CD14-positive monocyte (primary cell): Measurements from ENCODE around the gene CPLANE1. TPM values are rescaled to one million over a fixed set of nuclear protein-coding genes. Genes with fewer than 3 reads are reported as not detected.

Experiments used
- DNase-seq, 3 donors: peaks; one replicate each; pipeline ENCODE4 v3.0.0-alpha.2; 2011 to 2022
- H2AFZ ChIP-seq: 2 replicates; pipeline ENCODE4 v1.6.0; 2012; ENCODE audit warnings: mild to moderate bottlenecking, low read depth, low read length, inconsistent platforms; ENCODE audit not compliant: insufficient read depth, poor library complexity, severe bottlenecking
- H3K27ac ChIP-seq, 2 donors: 1 replicate in 1 of 2; 2 replicates in 1 of 2; pipeline ENCODE4 v1.5.1; 2012 to 2013; ENCODE audit warnings: low read length in 2 of 2, control low read depth in 1 of 2, inconsistent platforms in 1 of 2, low read depth in 1 of 2, mild to moderate bottlenecking in 1 of 2
- H3K27me3 ChIP-seq, 2 donors: one replicate each; pipeline versions ENCODE4 v1.6.0 to v1.6.1; 2011 to 2013; ENCODE audit warnings: low read length in 2 of 2; ENCODE audit not compliant: control insufficient read depth in 2 of 2, insufficient read depth in 2 of 2
- H3K36me3 ChIP-seq, 2 donors: replicated peaks in 1 of 2; 1 replicate in 1 of 2; 2 replicates in 1 of 2; pipeline versions ENCODE4 v1.5.1 to v1.6.1; 2012 to 2013; ENCODE audit warnings: low read length in 2 of 2, control low read depth in 1 of 2, inconsistent platforms in 1 of 2, mild to moderate bottlenecking in 1 of 2; ENCODE audit not compliant: insufficient read depth in 2 of 2, control insufficient read depth in 1 of 2
- H3K4me1 ChIP-seq, 2 donors: 1 replicate in 1 of 2; 2 replicates in 1 of 2; pipeline versions ENCODE4 v1.5.1 to v1.6.1; 2012 to 2013; ENCODE audit warnings: low read length in 2 of 2, control low read depth in 1 of 2, inconsistent platforms in 1 of 2, mild to moderate bottlenecking in 1 of 2, moderate library complexity in 1 of 2; ENCODE audit not compliant: insufficient read depth in 2 of 2, control insufficient read depth in 1 of 2
- H3K4me2 ChIP-seq: replicated peaks from 2 replicates; pipeline ENCODE3; 2012; ENCODE audit warnings: low read length, moderate library complexity, mild to moderate bottlenecking; ENCODE audit not compliant: poor library complexity, severe bottlenecking; ENCODE audit errors: extremely low read depth
- H3K4me3 ChIP-seq, 3 experiments: fragments of 200-600 bp in 1 of 3; sonication (generic) in 1 of 3; replicated peaks in 1 of 3; 1 replicate in 2 of 3; 2 replicates in 1 of 3; pipeline ENCODE4 v1.5.1; 2011 to 2013; ENCODE audit warnings: low read length in 3 of 3, mild to moderate bottlenecking in 3 of 3, control low read depth in 2 of 3, low read depth in 2 of 3, inconsistent platforms in 1 of 3, moderate library complexity in 1 of 3
- H3K79me2 ChIP-seq: 2 replicates; pipeline ENCODE4 v1.6.0; 2012; ENCODE audit warnings: mild to moderate bottlenecking, control low read depth, inconsistent platforms, low read length, moderate library complexity; ENCODE audit not compliant: insufficient read depth
- H3K9ac ChIP-seq: 2 replicates; pipeline ENCODE4 v1.6.0; 2017; ENCODE audit warnings: low read length, mild to moderate bottlenecking; ENCODE audit not compliant: insufficient read depth, poor library complexity, severe bottlenecking
- H3K9me3 ChIP-seq, 2 donors: replicated peaks in 1 of 2; 1 replicate in 1 of 2; 2 replicates in 1 of 2; pipeline versions ENCODE4 v1.5.1 to v1.6.1; 2012 to 2013; ENCODE audit warnings: low read length in 2 of 2, control low read depth in 1 of 2; ENCODE audit not compliant: control insufficient read depth in 1 of 2, insufficient read depth in 1 of 2
- H4K20me1 ChIP-seq: 2 replicates; pipeline ENCODE4 v1.6.0; 2012; ENCODE audit warnings: mild to moderate bottlenecking, low read length, control low read depth, moderate library complexity; ENCODE audit not compliant: insufficient read depth
- H3K27ac Mint-ChIP-seq, 7 donors: one replicate each; pipeline ENCODE4 v1.8.0; 2020; ENCODE audit warnings: mild to moderate bottlenecking in 7 of 7, mixed read lengths in 7 of 7, moderate library complexity in 6 of 7, inconsistent platforms in 2 of 7
- H3K27me3 Mint-ChIP-seq, 3 donors: one replicate each; pipeline ENCODE4 v1.8.0; 2021 to 2022; ENCODE audit warnings: low read depth in 3 of 3, mild to moderate bottlenecking in 3 of 3, mixed read lengths in 3 of 3, moderate library complexity in 3 of 3, inconsistent platforms in 1 of 3
- H3K36me3 Mint-ChIP-seq, 2 donors: one replicate each; pipeline ENCODE4 v1.8.0; 2020; ENCODE audit warnings: mixed read lengths in 2 of 2, inconsistent platforms in 1 of 2, mild to moderate bottlenecking in 1 of 2
- H3K4me1 Mint-ChIP-seq: one replicate; pipeline ENCODE4 v1.8.0; 2020; ENCODE audit warnings: mild to moderate bottlenecking, mixed read lengths
- H3K4me3 Mint-ChIP-seq, 2 donors: one replicate each; pipeline ENCODE4 v1.8.0; 2020; ENCODE audit warnings: mild to moderate bottlenecking in 2 of 2, mixed read lengths in 2 of 2, moderate library complexity in 1 of 2
- H3K9me3 Mint-ChIP-seq, 7 donors: one replicate each; pipeline ENCODE4 v1.8.0; 2020 to 2022; ENCODE audit warnings: mixed read lengths in 7 of 7, mild to moderate bottlenecking in 6 of 7, moderate library complexity in 6 of 7, inconsistent platforms in 2 of 7
- whole genome bisulfite sequencing: methylation state at CpG from one replicate; pipeline ENCODE4 v1.1.5; 2013; ENCODE audit warnings: missing lambda C conversion rate; ENCODE audit not compliant: insufficient coverage; 5-methylcytosine and 5-hydroxymethylcytosine counted together
- intact Hi-C, 2 donors: fragments of 100-400 bp; cut with micrococcal nuclease; formaldehyde crosslinking; loops; one replicate each; pipeline versions ENCODE4 v1.15.0 to v1.15.1; 2023
- polyA plus RNA-seq, 3 donors: library from polyadenylated mRNA; depleted of rRNA in 1 of 3; unstranded in 2 of 3; stranded (reverse) in 1 of 3; fragments of 300-500 nt in 2 of 3; fragments of >200 nt in 1 of 3; fragmentation: Illumina TruSeq in 2 of 3; gene quantifications; 1 replicate in 2 of 3; 2 replicates in 1 of 3; pipeline ENCODE4 v1.2.3, GENCODE V29; 2012 to 2021
- TF ChIP-seq, protein P1 (sequence below): fragments of 200-600 bp; IDR thresholded peaks from one replicate; pipeline ENCODE4 v1.8.0; 2022; ENCODE audit warnings: antibody characterized with exemption, mild to moderate bottlenecking

CPLANE1 gene
- polyA plus RNA-seq, 3 donors = 0.25 to 1.6 (median 0.88) TPM

DNA sequence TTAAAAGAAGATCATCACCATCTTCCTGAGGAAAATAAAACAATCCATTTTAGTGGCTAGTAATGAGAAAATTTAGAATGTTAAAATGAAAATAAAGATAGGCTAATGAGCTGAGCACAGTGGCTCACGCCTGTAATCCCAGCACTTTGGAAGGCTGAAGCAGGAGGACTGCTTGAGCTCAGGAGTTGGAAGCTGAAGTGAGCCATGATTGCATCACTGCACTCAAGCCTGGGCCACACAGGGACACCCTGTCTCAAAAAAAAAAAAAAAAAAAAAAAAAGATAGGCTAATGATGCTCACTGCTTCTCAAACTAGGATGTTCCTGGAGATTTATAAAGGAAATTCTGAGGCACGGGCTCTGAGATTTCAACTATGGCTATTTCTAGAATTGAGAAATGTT, 50.3 kb downstream of the CPLANE1 start:
- Histone ChIP-seq H3K36me3 (no peaks in the 10 kb centered on the region), H3K4me2 (no peak overlapping the region), H3K9me3 (no peaks in the 10 kb centered on the region), H2AFZ (peak overlapping the region; percentile 87), H3K4me3 (no peak overlapping the region), H3K4me1 (peaks cover 11 to 12% of the 10 kb centered on the region in 2 donors), H3K27ac (no peak overlapping the region), H3K79me2 (no peaks in the 10 kb centered on the region), H3K9ac (no peak overlapping the region), H4K20me1 (no peaks in the 10 kb centered on the region), H3K27me3 (no peaks in the 10 kb centered on the region)
- peaks cover 3 to 5% of the 10 kb centered on the region in 2 donors for H3K36me3 Mint-ChIP-seq
- no peaks in the 10 kb centered on the region for H3K27me3 Mint-ChIP-seq
- whole genome bisulfite sequencing = 80% methylated on average over 1 of the region's 2 CpGs
- H3K27ac Mint-ChIP-seq = peak overlapping the region in 1 of 7 donors; percentile 82
- H3K4me1 Mint-ChIP-seq = peaks cover 18% of the 10 kb centered on the region
- no peak for DNase-seq
- TF ChIP-seq, protein P1, sequence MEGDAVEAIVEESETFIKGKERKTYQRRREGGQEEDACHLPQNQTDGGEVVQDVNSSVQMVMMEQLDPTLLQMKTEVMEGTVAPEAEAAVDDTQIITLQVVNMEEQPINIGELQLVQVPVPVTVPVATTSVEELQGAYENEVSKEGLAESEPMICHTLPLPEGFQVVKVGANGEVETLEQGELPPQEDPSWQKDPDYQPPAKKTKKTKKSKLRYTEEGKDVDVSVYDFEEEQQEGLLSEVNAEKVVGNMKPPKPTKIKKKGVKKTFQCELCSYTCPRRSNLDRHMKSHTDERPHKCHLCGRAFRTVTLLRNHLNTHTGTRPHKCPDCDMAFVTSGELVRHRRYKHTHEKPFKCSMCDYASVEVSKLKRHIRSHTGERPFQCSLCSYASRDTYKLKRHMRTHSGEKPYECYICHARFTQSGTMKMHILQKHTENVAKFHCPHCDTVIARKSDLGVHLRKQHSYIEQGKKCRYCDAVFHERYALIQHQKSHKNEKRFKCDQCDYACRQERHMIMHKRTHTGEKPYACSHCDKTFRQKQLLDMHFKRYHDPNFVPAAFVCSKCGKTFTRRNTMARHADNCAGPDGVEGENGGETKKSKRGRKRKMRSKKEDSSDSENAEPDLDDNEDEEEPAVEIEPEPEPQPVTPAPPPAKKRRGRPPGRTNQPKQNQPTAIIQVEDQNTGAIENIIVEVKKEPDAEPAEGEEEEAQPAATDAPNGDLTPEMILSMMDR = no peak
- intact Hi-C loops = no loop called here
- no peaks in the 10 kb centered on the region for H3K9me3 Mint-ChIP-seq
- H3K4me3 Mint-ChIP-seq = no peak overlapping the region

DNA sequence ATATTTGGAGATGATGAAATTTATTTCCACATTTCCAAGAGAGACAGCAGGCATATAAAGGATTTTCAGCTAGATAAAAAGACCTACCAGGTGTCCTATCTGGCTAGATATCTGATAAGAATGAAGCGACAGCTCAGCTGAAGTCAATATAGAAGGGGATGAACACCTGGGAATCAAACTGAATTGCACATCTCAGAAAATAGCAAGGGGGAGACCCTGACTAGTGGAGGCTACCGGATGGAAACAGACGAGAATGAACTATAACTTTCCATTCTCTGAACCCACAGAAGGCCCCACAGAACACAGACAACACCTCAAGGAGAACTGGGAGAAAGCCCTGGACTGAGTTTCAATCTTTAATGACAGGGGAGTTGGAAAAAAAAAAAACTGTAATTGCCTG, 51.1 kb downstream of the CPLANE1 start:
- no peak for DNase-seq
- H2AFZ ChIP-seq = peak overlapping the region; percentile 87
- H3K36me3 Mint-ChIP-seq = peaks cover 3 to 6% of the 10 kb centered on the region in 2 donors
- H3K4me1 ChIP-seq = peaks cover 11 to 12% of the 10 kb centered on the region in 2 donors
- TF ChIP-seq, protein P1 = no peak
- no peaks in the 10 kb centered on the region for H3K36me3 ChIP-seq
- H3K9me3 Mint-ChIP-seq = no peaks in the 10 kb centered on the region
- H3K4me3 Mint-ChIP-seq = peak overlapping the region; percentile 59 to 71
- WGBS = no CpG with 5 or more reads among the region's 3 CpGs
- H3K4me3 ChIP-seq = peak overlapping the region; percentile 26 to 63 (median 40)
- peaks cover 18% of the 10 kb centered on the region for H3K4me1 Mint-ChIP-seq
- intact Hi-C loops = no loop called here
- peak overlapping the region; percentile 35 to 89 (median 80) for H3K27ac Mint-ChIP-seq
- peak overlapping the region; percentile 70 for H3K4me2 ChIP-seq
- H3K9ac ChIP-seq = peak overlapping the region; percentile 42
- H3K79me2 ChIP-seq = no peaks in the 10 kb centered on the region
- no peaks in the 10 kb centered on the region for H3K9me3 ChIP-seq
- H4K20me1 ChIP-seq = no peaks in the 10 kb centered on the region
- no peaks in the 10 kb centered on the region for H3K27me3 Mint-ChIP-seq
- H3K27ac ChIP-seq = peak overlapping the region in 1 of 2 donors; percentile 79
- no peaks in the 10 kb centered on the region for H3K27me3 ChIP-seq
